Measurements from ENCODE around the gene TFAP2C. TPM values are rescaled to one million over a fixed set of nuclear protein-coding genes. Genes with fewer than 3 reads are reported as not detected.

Gene TFAP2C
- total and polyA plus RNA-seq, 2 donors (not counting 3 experiments of a cell fraction or from before 2014, with no cell fraction given), result 0.06 TPM; not detected in 1

DNA sequence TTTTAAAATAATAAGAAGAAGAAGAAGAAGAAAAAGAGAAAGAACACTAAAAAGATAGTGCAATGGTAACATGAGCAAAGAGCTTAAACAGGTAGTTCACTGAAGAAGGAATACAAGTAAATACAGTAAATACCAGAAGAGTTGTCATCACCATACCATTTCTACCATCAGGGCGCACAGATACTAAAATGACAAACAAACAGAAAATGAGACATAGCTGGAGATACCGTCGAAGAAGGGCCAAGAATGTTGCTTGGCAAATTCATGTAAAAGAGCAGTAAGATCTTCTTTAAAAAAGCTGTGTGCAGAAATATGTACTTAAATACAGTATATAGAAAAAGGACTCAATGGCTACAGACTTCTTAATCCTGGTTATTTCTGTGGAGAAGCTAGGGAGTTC lies 20.7 kb upstream of the TFAP2C start:
- Histone ChIP-seq H2AFZ (ENCODE audit: low read depth, low read length) (no peak overlapping the region), H3K9ac (replicated peaks; ENCODE audit: extremely low read depth, insufficient read depth, low read length) (no peak overlapping the region), H3K4me1 (ENCODE audit: control insufficient read depth, extremely low read depth, insufficient read depth, low read length) (no peaks in the 10 kb centered on the region), H3K27me3 (ENCODE audit: control insufficient read depth in 2 of 2, insufficient read depth in 2 of 2, low read length in 2 of 2) (no peaks in the 10 kb centered on the region), H3K4me3 (replicated peaks in 1 of 3; ENCODE audit: insufficient read depth in 1 of 3, low read depth in 1 of 3, low read length in 3 of 3) (no peak overlapping the region), H3K9me1 (replicated peaks; ENCODE audit: control insufficient read depth, extremely low read depth, insufficient read depth, low read length) (no peaks in the 10 kb centered on the region), H3K27ac (ENCODE audit: insufficient read depth, low read depth, low read length) (no peak overlapping the region), H3K36me3 (ENCODE audit: control insufficient read depth in 2 of 2, extremely low read depth in 1 of 2, insufficient read depth in 2 of 2, low read length in 2 of 2) (no peaks in the 10 kb centered on the region), H3K4me2 (ENCODE audit: insufficient read depth, low read length) (no peak overlapping the region), H3K9me3 (replicated peaks; ENCODE audit: control insufficient read depth, insufficient read depth, low read length) (no peaks in the 10 kb centered on the region), H3K79me2 (ENCODE audit: control insufficient read depth, insufficient read depth, low read length) (no peaks in the 10 kb centered on the region), H4K20me1 (replicated peaks; ENCODE audit: control insufficient read depth, extremely low read depth, insufficient read depth, low read length) (no peaks in the 10 kb centered on the region)
- no TSS peak for BruUV-seq (replicated peaks)
- intact Hi-C loops (cut with micrococcal nuclease), result no loop called here
- ChIA-PET CTCF (no interaction called here), POLR2A (no interaction called here)
- FAIRE-seq (no peak), DNase-seq (ENCODE audit: low read depth, low spot score) (no peak)
- dilution Hi-C loops (cut with MboI; ENCODE audit: extremely low pct_ligation_motif_present, low sequenced_read_pairs), result no loop called here
- TF ChIP-seq EZH2 (IDR thresholded peaks at IDR 0.05; ENCODE audit: borderline replicate concordance, low read depth, low read length, severe bottlenecking) (no peak), FOS (IDR thresholded peaks at IDR 0.05; ENCODE audit: borderline replicate concordance, insufficient read depth, low read length) (no peak), POLR2A (IDR thresholded peaks at IDR 0.05; ENCODE audit: low read depth, low read length) (no peak), GATA2 (IDR thresholded peaks at IDR 0.05; ENCODE audit: insufficient read depth, insufficient read length, low read depth, low read length) (no peak), JUN (IDR thresholded peaks at IDR 0.05; ENCODE audit: borderline replicate concordance, insufficient read depth, insufficient read length, low read depth) (no peak), POLR2AphosphoS5 (IDR thresholded peaks at IDR 0.05; ENCODE audit: insufficient read depth, low read depth, low read length) (no peak), MYC (IDR thresholded peaks at IDR 0.05; ENCODE audit: low read depth, low read length) (no peak)
- TF ChIP-seq, protein P1, sequence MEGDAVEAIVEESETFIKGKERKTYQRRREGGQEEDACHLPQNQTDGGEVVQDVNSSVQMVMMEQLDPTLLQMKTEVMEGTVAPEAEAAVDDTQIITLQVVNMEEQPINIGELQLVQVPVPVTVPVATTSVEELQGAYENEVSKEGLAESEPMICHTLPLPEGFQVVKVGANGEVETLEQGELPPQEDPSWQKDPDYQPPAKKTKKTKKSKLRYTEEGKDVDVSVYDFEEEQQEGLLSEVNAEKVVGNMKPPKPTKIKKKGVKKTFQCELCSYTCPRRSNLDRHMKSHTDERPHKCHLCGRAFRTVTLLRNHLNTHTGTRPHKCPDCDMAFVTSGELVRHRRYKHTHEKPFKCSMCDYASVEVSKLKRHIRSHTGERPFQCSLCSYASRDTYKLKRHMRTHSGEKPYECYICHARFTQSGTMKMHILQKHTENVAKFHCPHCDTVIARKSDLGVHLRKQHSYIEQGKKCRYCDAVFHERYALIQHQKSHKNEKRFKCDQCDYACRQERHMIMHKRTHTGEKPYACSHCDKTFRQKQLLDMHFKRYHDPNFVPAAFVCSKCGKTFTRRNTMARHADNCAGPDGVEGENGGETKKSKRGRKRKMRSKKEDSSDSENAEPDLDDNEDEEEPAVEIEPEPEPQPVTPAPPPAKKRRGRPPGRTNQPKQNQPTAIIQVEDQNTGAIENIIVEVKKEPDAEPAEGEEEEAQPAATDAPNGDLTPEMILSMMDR (IDR thresholded peaks at IDR 0.05; ENCODE audit: extremely low read depth in 1 of 2, insufficient read depth in 1 of 2, low read depth in 1 of 2, low read length in 2 of 2), result no peak
- TF ChIP-seq, protein P2, sequence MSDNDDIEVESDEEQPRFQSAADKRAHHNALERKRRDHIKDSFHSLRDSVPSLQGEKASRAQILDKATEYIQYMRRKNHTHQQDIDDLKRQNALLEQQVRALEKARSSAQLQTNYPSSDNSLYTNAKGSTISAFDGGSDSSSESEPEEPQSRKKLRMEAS (IDR thresholded peaks at IDR 0.05; ENCODE audit: insufficient read depth, insufficient read length), result no peak

All from endothelial cell of umbilical vein (primary cell).